GM12874 (cell line): Measurements from ENCODE around the gene NEUROD4.

Experiments used
- CTCF ChIP-seq: IDR thresholded peaks from 2 replicates; pipeline ENCODE4 v1.5.1; 2011; ENCODE audit warnings: low read depth, mild to moderate bottlenecking, control low read depth, low read length, moderate library complexity; ENCODE audit not compliant: insufficient read depth

Gene NEUROD4

GRCh38 chr12:54991161-54991990, 28.4 kb upstream of the NEUROD4 start:
- TF ChIP-seq CTCF = no peak

GRCh38 chr12:54991991-54992375, 27.8 kb upstream of the NEUROD4 start:
- TF ChIP-seq CTCF = no peak

GRCh38 chr12:54993181-54993835, 26.5 kb upstream of the NEUROD4 start:
- peak; percentile 58; the same call in 1 of the 2 replicates for TF ChIP-seq CTCF

GRCh38 chr12:54996205-54996604, 23.6 kb upstream of the NEUROD4 start:
- TF ChIP-seq CTCF = no peak

GRCh38 chr12:54997929-54998522, 21.7 kb upstream of the NEUROD4 start:
- TF ChIP-seq CTCF = no peak

- TF ChIP-seq CTCF = no peak
Observed at GRCh38 chr12:54998958-54999510, 20.7 kb upstream of the NEUROD4 start.

- TF ChIP-seq CTCF = no peak
Observed at GRCh38 chr12:55001198-55001868, 18.4 kb upstream of the NEUROD4 start.
